ENCODE measurements around the gene INTS1. TPM values are rescaled to one million over a fixed set of nuclear protein-coding genes. Genes with fewer than 3 reads are reported as not detected.

The INTS1 gene
- total RNA-seq, 1 donor from 2014 or later = 81.9 TPM

- no peaks in the 10 kb centered on the region for H3K4me1 Mint-ChIP-seq (ENCODE audit: low read depth, unreplicated experiment)
- no peak overlapping the region for H3K27ac Mint-ChIP-seq (ENCODE audit: unreplicated experiment)
- no peak overlapping the region for H3K4me3 Mint-ChIP-seq (ENCODE audit: unreplicated experiment)
- no peak overlapping the region for H3K4me3 ChIP-seq (ENCODE audit: insufficient read depth, low read depth, low read length)
- H3K4me1 ChIP-seq (ENCODE audit: insufficient read depth, low read length) = no peaks in the 10 kb centered on the region
- DNase-seq (ENCODE audit: low read depth) (no peak), FAIRE-seq (no peak)
- no peak overlapping the region for H3K4me2 ChIP-seq (ENCODE audit: low read length)
- no peak for TF ChIP-seq EZH2 (IDR thresholded peaks at IDR 0.05; ENCODE audit: insufficient read depth, low read length)
- TF ChIP-seq CTCF (IDR thresholded peaks at IDR 0.05; ENCODE audit: insufficient read depth, low read depth, low read length) = no peak
- H3K27me3 ChIP-seq (ENCODE audit: insufficient read depth, low read length) = no peaks in the 10 kb centered on the region
- no peaks in the 10 kb centered on the region for H3K79me2 ChIP-seq (ENCODE audit: insufficient read depth, low read length)
- no peak overlapping the region for H2AFZ ChIP-seq (ENCODE audit: low read depth, low read length)
- peaks cover 13% of the 10 kb centered on the region for H4K20me1 ChIP-seq (ENCODE audit: insufficient read depth, low read length)
- H3K9me3 ChIP-seq (ENCODE audit: insufficient read depth, low read depth, low read length) = no peaks in the 10 kb centered on the region
- peaks cover 15% of the 10 kb centered on the region for H3K36me3 Mint-ChIP-seq (ENCODE audit: low read depth, unreplicated experiment)
- H3K27me3 Mint-ChIP-seq (ENCODE audit: low read depth, unreplicated experiment) = no peaks in the 10 kb centered on the region
- H3K36me3 ChIP-seq (ENCODE audit: insufficient read depth, low read length) = peaks cover 6% of the 10 kb centered on the region
- H3K9me3 Mint-ChIP-seq (ENCODE audit: unreplicated experiment) = no peaks in the 10 kb centered on the region
- H3K9ac ChIP-seq (ENCODE audit: low read length) = no peak overlapping the region
- H3K27ac ChIP-seq (ENCODE audit: low read depth, low read length) = no peak overlapping the region
Measured at GRCh38 chr7:1488016-1488415, 16.2 kb downstream of the INTS1 start.

GRCh38 chr7:1487466-1487865 lies 16.7 kb downstream of the INTS1 start:
- no peaks in the 10 kb centered on the region for H3K9me3 Mint-ChIP-seq (ENCODE audit: unreplicated experiment)
- H3K27ac Mint-ChIP-seq (ENCODE audit: unreplicated experiment) = no peak overlapping the region
- Histone ChIP-seq H4K20me1 (ENCODE audit: insufficient read depth, low read length) (peaks cover 13% of the 10 kb centered on the region), H3K4me1 (ENCODE audit: insufficient read depth, low read length) (no peaks in the 10 kb centered on the region), H3K9ac (ENCODE audit: low read length) (no peak overlapping the region), H3K36me3 (ENCODE audit: insufficient read depth, low read length) (peaks cover 6% of the 10 kb centered on the region), H3K27ac (ENCODE audit: low read depth, low read length) (no peak overlapping the region), H3K79me2 (ENCODE audit: insufficient read depth, low read length) (no peaks in the 10 kb centered on the region), H3K4me3 (ENCODE audit: insufficient read depth, low read depth, low read length) (no peak overlapping the region), H3K4me2 (ENCODE audit: low read length) (no peak overlapping the region), H3K9me3 (ENCODE audit: insufficient read depth, low read depth, low read length) (no peaks in the 10 kb centered on the region), H3K27me3 (ENCODE audit: insufficient read depth, low read length) (no peaks in the 10 kb centered on the region), H2AFZ (ENCODE audit: low read depth, low read length) (no peak overlapping the region)
- H3K36me3 Mint-ChIP-seq (ENCODE audit: low read depth, unreplicated experiment) = peaks cover 15% of the 10 kb centered on the region
- H3K27me3 Mint-ChIP-seq (ENCODE audit: low read depth, unreplicated experiment) = no peaks in the 10 kb centered on the region
- TF ChIP-seq CTCF (IDR thresholded peaks at IDR 0.05; ENCODE audit: insufficient read depth, low read depth, low read length) (no peak), EZH2 (IDR thresholded peaks at IDR 0.05; ENCODE audit: insufficient read depth, low read length) (no peak)
- FAIRE-seq (no peak), DNase-seq (ENCODE audit: low read depth) (no peak)
- H3K4me3 Mint-ChIP-seq (ENCODE audit: unreplicated experiment) = no peak overlapping the region
- H3K4me1 Mint-ChIP-seq (ENCODE audit: low read depth, unreplicated experiment) = no peaks in the 10 kb centered on the region

GRCh38 chr7:1486571-1486970 lies 17.6 kb downstream of the INTS1 start:
- H3K4me2 ChIP-seq (ENCODE audit: low read length) = no peak overlapping the region
- Mint-ChIP-seq H3K9me3 (ENCODE audit: unreplicated experiment) (no peaks in the 10 kb centered on the region), H3K4me3 (ENCODE audit: unreplicated experiment) (no peak overlapping the region), H3K27me3 (ENCODE audit: low read depth, unreplicated experiment) (no peaks in the 10 kb centered on the region), H3K4me1 (ENCODE audit: low read depth, unreplicated experiment) (no peaks in the 10 kb centered on the region), H3K27ac (ENCODE audit: unreplicated experiment) (no peak overlapping the region), H3K36me3 (ENCODE audit: low read depth, unreplicated experiment) (peaks cover 12% of the 10 kb centered on the region)
- peaks cover 6% of the 10 kb centered on the region for H3K36me3 ChIP-seq (ENCODE audit: insufficient read depth, low read length)
- DNase-seq (ENCODE audit: low read depth) = no peak
- no peaks in the 10 kb centered on the region for H3K79me2 ChIP-seq (ENCODE audit: insufficient read depth, low read length)
- H2AFZ ChIP-seq (ENCODE audit: low read depth, low read length) = no peak overlapping the region
- no peak overlapping the region for H3K9ac ChIP-seq (ENCODE audit: low read length)
- no peaks in the 10 kb centered on the region for H3K27me3 ChIP-seq (ENCODE audit: insufficient read depth, low read length)
- H3K27ac ChIP-seq (ENCODE audit: low read depth, low read length) = no peak overlapping the region
- H4K20me1 ChIP-seq (ENCODE audit: insufficient read depth, low read length) = peaks cover 13% of the 10 kb centered on the region
- no peaks in the 10 kb centered on the region for H3K9me3 ChIP-seq (ENCODE audit: insufficient read depth, low read depth, low read length)
- no peak for TF ChIP-seq EZH2 (IDR thresholded peaks at IDR 0.05; ENCODE audit: insufficient read depth, low read length)
- no peak for TF ChIP-seq CTCF (IDR thresholded peaks at IDR 0.05; ENCODE audit: insufficient read depth, low read depth, low read length)
- no peak overlapping the region for H3K4me3 ChIP-seq (ENCODE audit: insufficient read depth, low read depth, low read length)
- no peaks in the 10 kb centered on the region for H3K4me1 ChIP-seq (ENCODE audit: insufficient read depth, low read length)
- no peak for FAIRE-seq
